GM12878 (cell line): Measurements from ENCODE around the gene C16orf92. TPM values are rescaled to one million over a fixed set of nuclear protein-coding genes. Genes with fewer than 3 reads are reported as not detected.

Source experiments
- ATAC-seq: fragments of 200-7000 bp; cut with Tn5 transposase; 3 replicates; pipeline ENCODE4 v1.9.1; 2020; ENCODE audit warnings: mild to moderate bottlenecking, moderate library complexity
- BruUV-seq: library from RNA; stranded (reverse); fragments of 400-500 nt; replicated peaks from 2 replicates; lab custom pipeline; 2021; lab: Mats Ljungman, UMichigan
- CTCF ChIA-PET: fragments of 300-600 bp; sonication (Branson Sonifier 250); formaldehyde crosslinking; extraction: SDS; loops from one replicate; lab custom pipeline; 2021; ENCODE audit warnings: inconsistent platforms; lab: Yijun Ruan, JAX
- POLR2A ChIA-PET: fragments of 350-600 bp; formaldehyde crosslinking; extraction: SDS; loops from one replicate; lab custom pipeline; 2021; ENCODE audit warnings: inconsistent platforms; lab: Charles Lee
- RAD21 ChIA-PET: fragments of 300-600 bp; sonication (Branson Sonifier 250); formaldehyde crosslinking; loops from one replicate; lab custom pipeline; 2023; ENCODE audit warnings: antibody characterized with exemption; ENCODE audit not compliant: unreplicated experiment; lab: Charles Lee
- SMC1A ChIA-PET: fragments of 300-600 bp; sonication (Branson Sonifier 250); formaldehyde crosslinking; loops from one replicate; lab custom pipeline; 2023; ENCODE audit not compliant: unreplicated experiment, uncharacterized antibody; lab: Charles Lee
- DNase-seq: peaks from one replicate; pipeline ENCODE4 v3.0.0-alpha.2; 2011; ENCODE audit warnings: low read depth, low spot score
- FAIRE-seq: peaks from 3 replicates; lab custom pipeline; 2011; peaks lifted over from hg19 to GRCh38; lab: Jason Lieb, UNC
- H2AFZ ChIP-seq: 2 replicates; pipeline ENCODE4 v1.6.0; 2011; ENCODE audit warnings: low read depth, low read length, control low read depth; ENCODE audit not compliant: control insufficient read depth
- H3K27ac ChIP-seq: 2 replicates; pipeline ENCODE4 v1.5.1; 2011; ENCODE audit warnings: control low read depth; ENCODE audit not compliant: control insufficient read depth, insufficient read depth
- H3K27me3 ChIP-seq, 2 experiments: replicated peaks in 1 of 2; 2 replicates each; pipeline versions ENCODE4 v1.6.0 to v1.6.1; 2011; ENCODE audit warnings: low read length in 1 of 2; ENCODE audit not compliant: control insufficient read depth in 2 of 2, insufficient read depth in 2 of 2
- H3K36me3 ChIP-seq, 2 experiments: 2 replicates each; pipeline ENCODE4 v1.5.1; 2011; ENCODE audit warnings: low read length in 1 of 2; ENCODE audit not compliant: control insufficient read depth in 2 of 2, insufficient read depth in 2 of 2
- H3K4me1 ChIP-seq: 2 replicates; pipeline ENCODE4 v1.6.1; 2011; ENCODE audit warnings: mild to moderate bottlenecking, low read length, moderate library complexity, mixed read lengths; ENCODE audit not compliant: control insufficient read depth, insufficient read depth
- H3K4me2 ChIP-seq: 2 replicates; pipeline ENCODE4 v1.6.0; 2011; ENCODE audit warnings: control low read depth; ENCODE audit not compliant: control insufficient read depth, insufficient read depth
- H3K4me3 ChIP-seq: fragments of 200-600 bp; sonication (generic); 2 replicates; pipeline ENCODE4 v1.5.1; 2016
- H3K79me2 ChIP-seq: 2 replicates; pipeline ENCODE4 v1.6.0; 2011; ENCODE audit warnings: low read length; ENCODE audit not compliant: control insufficient read depth, insufficient read depth
- H3K9ac ChIP-seq: 2 replicates; pipeline ENCODE4 v1.8.0; 2011; ENCODE audit warnings: low read length, control low read depth, mixed read lengths; ENCODE audit not compliant: control insufficient read depth, insufficient read depth
- H3K9me3 ChIP-seq: replicated peaks from 3 replicates; pipeline ENCODE4 v1.5.1; 2011; ENCODE audit warnings: mild to moderate bottlenecking, low read length; ENCODE audit not compliant: control insufficient read depth, insufficient read depth
- H4K20me1 ChIP-seq: 2 replicates; pipeline ENCODE4 v1.6.0; 2011; ENCODE audit not compliant: control insufficient read depth, insufficient read depth
- BCL3 ChIP-seq: IDR thresholded peaks from 2 replicates; pipeline ENCODE4 v1.6.1; 2011; ENCODE audit warnings: borderline replicate concordance, low read depth, mild to moderate bottlenecking, moderate library complexity, low read length; ENCODE audit not compliant: insufficient read depth, poor library complexity, severe bottlenecking
- BCLAF1 ChIP-seq: fragments of 450-650 bp; IDR thresholded peaks from 2 replicates; pipeline ENCODE4 v1.6.1; 2017; ENCODE audit warnings: antibody characterized with exemption, mild to moderate bottlenecking, moderate library complexity
- FOXK2 ChIP-seq: fragments of 450-650 bp; IDR thresholded peaks from 2 replicates; pipeline ENCODE4 v1.6.1; 2017; ENCODE audit warnings: mild to moderate bottlenecking, moderate library complexity
- HDAC2 ChIP-seq: fragments of 200-600 bp; sonication (generic); IDR thresholded peaks from 2 replicates; pipeline ENCODE4 v1.6.1; 2017
- KAT2A ChIP-seq: conservative IDR thresholded peaks from 2 replicates; pipeline ENCODE4 v1.6.1; 2011; ENCODE audit warnings: low read depth, low read length; ENCODE audit not compliant: control insufficient read depth
- MEF2A ChIP-seq: IDR thresholded peaks from 2 replicates; pipeline ENCODE4 v1.6.1; 2011; ENCODE audit warnings: low read depth, mild to moderate bottlenecking, low read length, moderate library complexity; ENCODE audit not compliant: insufficient read depth
- MLLT1 ChIP-seq: fragments of 450-650 bp; IDR thresholded peaks from 2 replicates; pipeline ENCODE4 v1.6.1; 2016; ENCODE audit warnings: mild to moderate bottlenecking
- NBN ChIP-seq: fragments of 450-650 bp; IDR thresholded peaks from 2 replicates; pipeline ENCODE4 v1.6.1; 2016
- PKNOX1 ChIP-seq: fragments of 450-650 bp; IDR thresholded peaks from 2 replicates; pipeline ENCODE4 v1.6.1; 2016; ENCODE audit warnings: mild to moderate bottlenecking
- POLR2A ChIP-seq: IDR thresholded peaks from 2 replicates; pipeline ENCODE4 v1.6.1; 2011; ENCODE audit warnings: low read depth, mild to moderate bottlenecking, low read length
- POLR2AphosphoS2 ChIP-seq: IDR thresholded peaks from 2 replicates; pipeline ENCODE4 v1.6.1; 2011; ENCODE audit warnings: low read depth, mild to moderate bottlenecking, low read length, improper control_type of control experiment, moderate library complexity
- RB1 ChIP-seq: fragments of 450-650 bp; formaldehyde crosslinking; IDR thresholded peaks from 2 replicates; pipeline ENCODE4 v1.6.1; 2017; ENCODE audit warnings: mild to moderate bottlenecking, borderline replicate concordance
- SMC3 ChIP-seq: IDR thresholded peaks from 2 replicates; pipeline ENCODE4 v1.6.1; 2011; ENCODE audit warnings: low read length, improper control_type of control experiment, borderline replicate concordance
- TAF1 ChIP-seq: IDR thresholded peaks from 2 replicates; pipeline ENCODE4 v1.6.1; 2011; ENCODE audit warnings: mild to moderate bottlenecking, low read depth, low read length, borderline replicate concordance
- WGBS: methylation state at CpG from one replicate; pipeline ENCODE4 v1.1.6; 2016; ENCODE audit warnings: low lambda C conversion rate; ENCODE audit not compliant: insufficient replicate concordance, insufficient coverage; ENCODE audit errors: missing lambda C conversion rate; 5-methylcytosine and 5-hydroxymethylcytosine counted together
- in situ Hi-C: fragments of 300-500 bp; cut with MboI; formaldehyde crosslinking; loops from 9 replicates; pipeline ENCODE4 v1.14.3; 2018; ENCODE audit warnings: mixed read lengths
- intact Hi-C: fragments of 100-400 bp; cut with micrococcal nuclease; formaldehyde crosslinking; loops from one replicate; pipeline ENCODE4 v1.14.2; 2022; ENCODE audit not compliant: unreplicated experiment
- polyA plus RNA-seq, 11 experiments: library from polyadenylated mRNA; depleted of rRNA in 4 of 11; unstranded in 6 of 11; stranded (reverse) in 5 of 11; fragments of >200 nt; fragmentation: Nextera tagmentation in 4 of 11; fragmentation: Illumina TruSeq in 1 of 11; extraction: Ambion mirVana in 4 of 11; extraction: Trizol in 1 of 11; gene quantifications; 1 replicate in 1 of 11; 2 replicates in 10 of 11; pipeline versions ENCODE4 v1.2.1 to v1.2.3, GENCODE V29; 2011 to 2016; ENCODE audit warnings: inconsistent platforms in 2 of 11, missing spikeins in 2 of 11, low read depth in 1 of 11
- total RNA-seq, 4 experiments: library from RNA; depleted of rRNA in 3 of 4; stranded (reverse); fragments of >200 nt in 3 of 4; fragmentation: Illumina TruSeq in 1 of 4; extraction: Trizol in 1 of 4; gene quantifications; 2 replicates each; pipeline versions ENCODE4 v1.2.1 to v1.2.3, GENCODE V29; 2013 to 2021

The C16orf92 gene
- total and polyA plus RNA-seq, 10 of the 15 experiments (the other 5 are each of a cell fraction or from before 2014, with no cell fraction given): not detected

- Histone ChIP-seq H4K20me1 (no peaks in the 10 kb centered on the region), H2AFZ (no peak overlapping the region), H3K4me2 (no peak overlapping the region), H3K9ac (no peak overlapping the region), H3K27me3 (no peaks in the 10 kb centered on the region), H3K4me3 (no peak overlapping the region), H3K9me3 (no peaks in the 10 kb centered on the region), H3K79me2 (no peaks in the 10 kb centered on the region), H3K4me1 (no peaks in the 10 kb centered on the region), H3K27ac (no peak overlapping the region), H3K36me3 (peaks cover 15 to 41% of the 10 kb centered on the region in 2 experiments; a peak in 3 of 4 replicates)
- ChIA-PET SMC1A (no interaction called here), CTCF (interaction anchor here (1.1 kb wide), 1 partner anchor 13 kb away, joined by 4 read pairs; no protein-coding TSS in a partner anchor), POLR2A (interaction anchor here (0.6 to 1.3 kb wide), 3 partner anchors 12 to 27 kb away, joined by 3 read pairs; partner anchors contain the start of genes TAOK2 and TMEM219), RAD21 (no interaction called here)
- ATAC-seq: no peak
- no peak for DNase-seq
- WGBS: 86% methylated on average over 23 of the region's 23 CpGs
- in situ Hi-C loops (no loop called here), intact Hi-C loops (no loop called here)
- TF ChIP-seq BCL3 (no peak), TAF1 (no peak), KAT2A (no peak), FOXK2 (no peak), POLR2A (no peak), MEF2A (no peak), MLLT1 (no peak), PKNOX1 (no peak), NBN (no peak), BCLAF1 (no peak), HDAC2 (no peak), SMC3 (no peak), POLR2AphosphoS2 (no peak), RB1 (no peak)
- no peak for FAIRE-seq
- BruUV-seq: no TSS peak
Measured at GRCh38 chr16:29989111-29989858, 33.7 kb upstream of the C16orf92 start.
